ENCODE results near the gene GPSM1.
"Not testable (repeated sequence)": the region's sequence is repeated elsewhere in the genome, so short reads cannot be mapped to it uniquely, and the experiment has no call there.

The GPSM1 gene

DNA sequence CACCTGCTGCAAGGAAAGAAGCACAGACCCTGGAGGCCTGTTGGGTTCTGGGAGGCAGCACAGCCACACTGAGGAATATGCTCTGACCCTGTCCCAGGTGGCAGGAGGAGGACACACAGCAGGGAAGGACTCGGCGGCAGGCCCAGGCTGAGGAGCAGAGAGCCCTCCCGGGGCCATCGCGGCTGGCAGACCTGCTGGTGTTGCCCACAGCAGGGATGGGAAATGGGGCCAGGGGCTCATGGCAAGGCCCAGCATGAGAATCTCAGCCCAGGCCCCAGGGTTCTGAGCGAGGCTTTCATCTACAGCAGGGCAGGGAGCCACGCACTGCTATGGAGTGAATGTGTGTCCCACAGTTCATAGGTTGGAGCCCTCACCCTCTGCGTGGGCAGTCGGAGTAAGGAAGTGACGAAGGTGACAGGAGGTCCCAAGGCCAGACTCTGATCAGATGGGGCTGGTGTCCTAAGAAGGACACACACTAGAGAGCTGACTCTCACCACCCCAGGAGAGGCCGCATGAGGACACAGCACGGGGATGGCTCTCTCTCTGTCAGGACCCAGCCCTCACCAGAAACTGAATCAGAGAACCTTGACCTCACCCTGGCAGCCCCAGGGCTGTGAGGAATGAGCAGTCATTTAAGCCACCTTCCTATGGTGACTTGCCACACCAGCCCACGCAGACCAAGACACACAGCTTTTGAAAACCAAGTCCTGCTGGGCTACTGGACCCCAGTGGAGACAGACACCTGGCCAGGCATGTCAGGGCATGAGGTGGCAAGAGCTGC lies 10.3 kb upstream of the GPSM1 start:
- in situ Hi-C loops (cut with MboI; ENCODE audit: low sequenced_read_pairs) = no loop called here

GRCh38 chr9:136317695-136318094 lies 9.6 kb upstream of the GPSM1 start:
- in situ Hi-C loops (cut with MboI; ENCODE audit: low sequenced_read_pairs) = no loop called here

- in situ Hi-C loops (cut with MboI; ENCODE audit: low sequenced_read_pairs) = no loop called here
Measured at GRCh38 chr9:136318111-136318775, 9.1 kb upstream of the GPSM1 start.

DNA sequence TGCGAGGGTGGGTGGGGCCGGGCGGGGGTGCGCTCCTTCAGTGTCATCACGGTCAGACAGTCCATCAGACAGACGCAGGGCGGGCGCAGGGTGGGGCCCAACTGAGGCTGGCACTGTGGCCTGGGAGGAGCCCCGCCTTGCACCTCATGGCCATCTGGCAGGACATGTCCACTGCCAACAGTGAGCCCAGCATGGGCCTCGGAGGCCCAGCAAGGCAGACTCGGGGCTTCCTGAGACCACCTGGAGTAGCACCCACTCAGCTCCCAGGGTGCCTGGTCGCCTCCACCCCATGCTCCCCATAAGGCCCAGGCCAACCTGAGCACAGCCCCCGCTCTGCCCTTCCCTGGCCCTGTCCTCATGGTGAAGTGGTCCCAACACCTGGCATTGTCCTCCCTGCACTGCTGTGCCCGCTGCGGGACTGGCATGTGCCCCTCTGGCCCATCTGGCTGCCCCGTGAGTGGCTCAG lies 8.5 kb upstream of the GPSM1 start:
- in situ Hi-C loops (cut with MboI; ENCODE audit: low sequenced_read_pairs) = no loop called here

DNA sequence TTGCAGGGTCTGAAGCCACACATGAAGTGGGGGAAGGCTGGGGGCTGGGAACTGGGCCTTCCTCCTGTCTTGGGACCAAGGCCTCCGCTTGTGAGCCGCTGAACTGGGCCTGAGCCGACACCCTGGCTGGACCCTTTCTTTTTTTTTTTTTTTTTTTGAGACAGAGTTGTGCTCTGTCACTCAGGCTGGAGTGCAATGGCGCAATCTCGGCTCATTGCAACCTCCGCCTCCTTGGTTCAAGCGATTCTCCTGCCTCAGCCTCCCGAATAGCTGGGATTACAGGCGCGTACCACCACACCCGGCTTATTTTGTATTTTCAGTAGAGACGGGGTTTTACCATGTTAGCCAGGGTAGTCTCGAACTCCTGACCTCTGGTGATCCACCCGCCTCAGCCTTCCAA lies 8.1 kb upstream of the GPSM1 start:
- in situ Hi-C loops (cut with MboI; ENCODE audit: low sequenced_read_pairs) = not testable (repeated sequence)

GRCh38 chr9:136319955-136320354 lies 7.4 kb upstream of the GPSM1 start:
- in situ Hi-C loops (cut with MboI; ENCODE audit: low sequenced_read_pairs) = not testable (repeated sequence)

GRCh38 chr9:136320972-136321371 lies 6.4 kb upstream of the GPSM1 start:
- in situ Hi-C loops (cut with MboI; ENCODE audit: low sequenced_read_pairs) = not testable (repeated sequence)

DNA sequence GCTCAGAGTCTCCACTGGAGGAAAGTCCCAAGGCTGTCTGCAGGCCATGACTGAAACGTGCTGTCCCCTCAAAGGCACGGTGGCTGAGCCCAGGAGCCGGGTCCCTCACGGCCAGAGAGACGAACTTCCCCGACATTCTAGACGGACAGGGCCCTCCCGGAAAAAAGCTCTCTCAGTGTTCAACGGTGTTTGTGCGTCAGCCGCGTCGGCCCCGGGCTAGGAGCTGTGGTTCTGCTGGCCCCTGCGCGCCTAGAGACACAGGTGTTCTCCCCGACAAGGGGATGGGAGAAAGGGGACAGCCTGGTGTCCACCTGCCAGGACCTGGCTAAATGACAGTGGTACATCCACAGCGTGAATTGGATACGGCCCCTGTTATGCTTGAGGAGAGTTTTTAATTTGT lies 5.8 kb upstream of the GPSM1 start:
- in situ Hi-C loops (cut with MboI; ENCODE audit: low sequenced_read_pairs) = no loop called here

GRCh38 chr9:136322756-136323330 lies 4.5 kb upstream of the GPSM1 start:
- in situ Hi-C loops (cut with MboI; ENCODE audit: low sequenced_read_pairs) = no loop called here

DNA sequence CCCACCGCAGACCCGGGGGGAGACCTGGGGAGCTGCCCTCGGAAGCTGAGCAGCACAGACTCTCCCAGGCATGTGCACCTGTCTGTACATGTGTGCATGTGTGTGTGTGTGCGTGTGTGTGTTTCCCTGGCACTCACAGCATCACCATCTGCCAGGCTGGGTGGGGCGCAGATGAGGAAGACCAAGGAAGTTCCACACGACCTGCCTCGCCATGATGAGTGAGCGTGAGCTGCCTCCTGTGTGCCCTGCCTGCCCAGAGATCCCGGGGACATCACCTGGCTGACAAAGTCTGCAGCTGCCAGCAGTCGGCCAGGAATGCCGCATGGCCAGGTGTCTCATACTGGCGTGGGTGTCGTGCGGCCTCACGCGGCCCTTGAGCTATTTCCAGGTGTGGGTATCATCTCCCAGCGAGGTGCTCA lies 4.0 kb upstream of the GPSM1 start:
- in situ Hi-C loops (cut with MboI; ENCODE audit: low sequenced_read_pairs) = no loop called here

DNA sequence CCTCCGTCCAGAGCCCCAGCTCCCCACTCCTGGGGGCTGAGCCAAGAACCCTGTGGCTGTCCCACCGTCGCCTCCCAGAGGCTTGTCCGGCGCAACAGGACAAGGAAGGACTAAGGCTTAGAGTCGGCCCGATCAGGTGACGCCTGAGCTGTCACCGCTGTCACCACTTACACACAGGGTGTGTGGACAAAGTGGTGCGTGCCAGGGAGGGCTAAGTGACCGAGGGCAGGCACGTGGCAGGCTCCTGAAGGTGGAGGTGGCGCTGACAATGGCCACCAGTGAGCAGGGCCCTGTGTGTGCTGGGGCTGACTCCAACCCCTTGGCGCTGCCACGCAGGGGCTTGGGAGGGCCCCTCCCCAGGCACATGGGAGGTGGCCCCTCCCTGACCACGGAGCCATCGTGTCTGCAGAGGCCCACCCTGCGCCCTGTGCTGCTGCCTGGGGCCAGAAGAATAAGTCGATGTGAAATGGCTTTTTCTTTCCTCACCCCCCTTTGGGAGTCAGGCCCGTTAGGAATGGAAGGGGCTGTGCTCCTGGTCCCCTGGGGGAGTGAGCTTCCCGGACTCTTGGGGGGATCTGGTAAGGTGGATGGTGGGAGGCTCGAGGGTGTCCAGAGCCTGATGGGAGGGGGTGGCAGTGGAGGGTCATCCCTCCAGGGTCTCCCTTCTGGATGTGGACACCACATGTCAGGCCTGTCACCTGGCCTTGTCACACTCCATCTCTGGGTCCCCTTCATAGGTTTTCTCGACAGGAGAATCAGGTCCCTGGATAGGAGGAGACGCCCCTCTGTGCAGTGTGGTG lies 2.6 kb upstream of the GPSM1 start:
- in situ Hi-C loops (cut with MboI; ENCODE audit: low sequenced_read_pairs) = no loop called here

- in situ Hi-C loops (cut with MboI; ENCODE audit: low sequenced_read_pairs) = no loop called here
Measured at GRCh38 chr9:136325358-136325757, 2.0 kb upstream of the GPSM1 start.

GRCh38 chr9:136326061-136326760 lies 1.1 kb upstream of the GPSM1 start:
- in situ Hi-C loops (cut with MboI; ENCODE audit: low sequenced_read_pairs) = no loop called here

- in situ Hi-C loops (cut with MboI; ENCODE audit: low sequenced_read_pairs) = no loop called here
Measured at GRCh38 chr9:136326761-136327303, 507 bp upstream of the GPSM1 start.

DNA sequence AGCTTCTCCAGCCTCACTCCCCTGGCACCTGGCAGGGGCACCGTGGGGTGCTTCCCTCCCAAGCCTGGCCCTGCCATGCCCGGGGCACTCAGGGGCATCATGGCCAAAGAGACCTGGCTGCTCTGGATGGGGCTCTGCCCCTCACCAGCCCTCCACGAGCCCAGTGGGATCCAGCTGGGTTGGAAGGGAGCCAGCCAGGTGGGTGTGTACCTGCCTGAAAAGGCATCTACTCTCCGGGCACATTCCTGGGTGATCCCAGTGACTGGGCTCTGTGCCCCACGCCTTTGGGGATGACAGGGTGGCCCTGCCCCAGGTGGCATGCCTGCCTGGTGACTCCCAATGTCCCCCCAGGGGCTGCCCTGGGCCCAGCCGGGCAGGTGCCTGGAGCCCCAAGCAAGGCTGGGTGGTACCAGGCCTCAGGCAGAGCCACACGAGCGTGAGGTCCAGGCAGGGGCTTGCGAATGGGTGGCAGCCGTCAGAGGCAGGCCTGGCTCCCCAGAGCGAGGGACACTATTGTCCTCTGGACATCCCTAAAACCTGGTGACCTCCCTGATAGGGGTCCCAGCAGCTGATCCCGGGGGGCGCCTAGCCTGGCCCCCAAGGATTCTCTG lies 777 bp downstream of the GPSM1 start:
- in situ Hi-C loops (cut with MboI; ENCODE audit: low sequenced_read_pairs) = no loop called here

- in situ Hi-C loops (cut with MboI; ENCODE audit: low sequenced_read_pairs) = no loop called here
Measured at GRCh38 chr9:136328622-136329041, 1.3 kb downstream of the GPSM1 start.

DNA sequence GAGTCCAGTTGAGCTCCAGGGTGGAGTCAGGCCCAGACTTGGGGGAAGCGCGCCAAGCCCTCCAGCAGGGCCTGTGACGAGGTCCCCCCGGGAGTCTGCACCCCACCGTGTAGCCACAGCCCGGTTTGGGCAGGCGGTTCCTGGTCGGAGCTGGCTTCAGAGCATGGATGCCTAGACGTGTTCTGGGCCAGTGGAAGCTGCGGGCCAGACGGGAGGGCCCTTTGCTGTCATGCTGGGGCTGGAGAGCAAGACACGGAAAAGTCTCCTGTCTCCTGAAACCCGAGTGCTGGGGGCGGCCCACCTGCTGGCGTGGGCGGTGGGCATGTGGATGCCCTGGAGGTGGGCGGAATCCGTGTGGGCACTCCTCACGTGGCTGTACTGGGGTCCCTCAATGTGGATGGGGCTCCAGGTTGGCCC lies 1.9 kb downstream of the GPSM1 start:
- in situ Hi-C loops (cut with MboI; ENCODE audit: low sequenced_read_pairs) = no loop called here

- in situ Hi-C loops (cut with MboI; ENCODE audit: low sequenced_read_pairs) = no loop called here
Measured at GRCh38 chr9:136329636-136330405, 2.5 kb downstream of the GPSM1 start.

DNA sequence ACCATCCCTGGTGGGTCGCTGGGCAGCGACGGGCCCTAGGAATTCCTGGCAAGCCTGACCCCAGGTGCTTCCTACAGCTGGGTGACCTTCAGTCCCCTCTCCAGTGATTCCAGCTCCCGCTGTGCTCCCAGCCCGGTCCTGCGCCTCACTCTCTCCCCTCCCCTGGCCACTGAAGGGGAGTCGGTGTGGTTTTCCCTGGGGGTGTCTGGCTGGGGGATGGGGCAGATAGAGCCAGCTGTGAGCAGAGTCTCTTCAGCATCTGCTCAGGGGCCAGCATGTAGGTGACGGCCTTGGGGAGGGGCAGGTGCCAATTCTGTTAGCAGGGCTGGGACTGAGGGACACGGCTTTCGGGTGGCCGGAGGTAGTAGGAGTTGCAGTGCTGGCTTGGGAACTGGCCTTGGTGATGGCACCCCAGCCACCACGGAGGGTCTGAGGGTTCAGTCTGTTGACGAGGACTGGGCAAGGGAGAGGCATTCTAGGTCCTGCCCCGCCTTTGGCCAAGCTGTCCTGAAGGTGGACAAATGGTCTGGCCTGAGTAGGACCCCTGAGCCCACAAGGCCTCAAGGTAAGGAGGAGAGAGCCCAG lies 3.2 kb downstream of the GPSM1 start:
- in situ Hi-C loops (cut with MboI; ENCODE audit: low sequenced_read_pairs) = no loop called here
